Gastrocnemius medialis (tissue), 4 donors: ENCODE results near the gene RNU1-4.
"Not testable (repeated sequence)": the region's sequence is repeated elsewhere in the genome, so short reads cannot be mapped to it uniquely, and the experiment has no call there.

Experiments
- POLR2A ChIP-seq, 2 donors: fragments of 450-650 bp; IDR thresholded peaks; one replicate each; pipeline ENCODE4 v1.6.1; 2017; ENCODE audit warnings: antibody characterized with exemption in 2 of 2, mild to moderate bottlenecking in 2 of 2, moderate library complexity in 2 of 2
- TF ChIP-seq, protein P1 (sequence below), 5 experiments: fragments of 450-650 bp in 3 of 5; fragments of 200-600 bp in 2 of 5; sonication (generic) in 2 of 5; IDR thresholded peaks in 4 of 5; conservative IDR thresholded peaks in 1 of 5; 1 replicate in 4 of 5; 2 replicates in 1 of 5; pipeline ENCODE4 v1.5.1; 2016 to 2019; ENCODE audit warnings: antibody characterized with exemption in 5 of 5, mild to moderate bottlenecking in 3 of 5, moderate library complexity in 3 of 5

DNA sequence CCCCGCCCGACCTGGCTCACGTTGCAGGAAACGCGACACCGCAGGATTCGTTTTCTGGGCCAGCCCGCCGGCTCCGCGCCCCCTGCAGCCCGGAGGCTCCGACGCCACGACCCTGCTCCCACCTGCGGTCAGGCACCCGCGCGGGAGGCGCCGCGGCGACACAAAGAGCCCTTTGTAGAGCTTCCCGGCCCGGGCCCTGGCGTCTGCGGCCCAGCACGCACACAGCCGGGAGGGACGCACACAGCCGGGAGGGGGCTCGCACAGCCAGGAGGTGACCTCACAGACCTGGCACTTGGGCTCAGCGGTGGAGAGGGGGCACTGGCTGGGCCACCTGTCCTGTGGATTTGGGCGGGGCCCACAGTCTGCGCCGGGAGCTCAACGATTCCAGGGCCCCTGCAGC is 39.1 kb upstream of the RNU1-4 start:
- TF ChIP-seq POLR2A (IDR thresholded peaks at IDR 0.05): not testable (repeated sequence)
- TF ChIP-seq, protein P1, sequence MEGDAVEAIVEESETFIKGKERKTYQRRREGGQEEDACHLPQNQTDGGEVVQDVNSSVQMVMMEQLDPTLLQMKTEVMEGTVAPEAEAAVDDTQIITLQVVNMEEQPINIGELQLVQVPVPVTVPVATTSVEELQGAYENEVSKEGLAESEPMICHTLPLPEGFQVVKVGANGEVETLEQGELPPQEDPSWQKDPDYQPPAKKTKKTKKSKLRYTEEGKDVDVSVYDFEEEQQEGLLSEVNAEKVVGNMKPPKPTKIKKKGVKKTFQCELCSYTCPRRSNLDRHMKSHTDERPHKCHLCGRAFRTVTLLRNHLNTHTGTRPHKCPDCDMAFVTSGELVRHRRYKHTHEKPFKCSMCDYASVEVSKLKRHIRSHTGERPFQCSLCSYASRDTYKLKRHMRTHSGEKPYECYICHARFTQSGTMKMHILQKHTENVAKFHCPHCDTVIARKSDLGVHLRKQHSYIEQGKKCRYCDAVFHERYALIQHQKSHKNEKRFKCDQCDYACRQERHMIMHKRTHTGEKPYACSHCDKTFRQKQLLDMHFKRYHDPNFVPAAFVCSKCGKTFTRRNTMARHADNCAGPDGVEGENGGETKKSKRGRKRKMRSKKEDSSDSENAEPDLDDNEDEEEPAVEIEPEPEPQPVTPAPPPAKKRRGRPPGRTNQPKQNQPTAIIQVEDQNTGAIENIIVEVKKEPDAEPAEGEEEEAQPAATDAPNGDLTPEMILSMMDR (IDR thresholded peaks at IDR 0.05 in 4 of 5, conservative IDR thresholded peaks at IDR 0.05 in 1 of 5): not testable (repeated sequence)
